OCI-LY1 (cell line): ENCODE data around the gene CILP2.

Experiments used
- CTCF ChIP-seq: fragments of 200-600 bp; sonication (generic), shearing (Covaris generic); IDR thresholded peaks from 2 replicates; pipeline ENCODE4 v1.5.1; 2017; ENCODE audit warnings: mild to moderate bottlenecking, antibody characterized with exemption, low read length, moderate library complexity, mixed read lengths
- EZH2 ChIP-seq: fragments of 200-600 bp; sonication (generic), shearing (Covaris generic); IDR thresholded peaks from 2 replicates; pipeline ENCODE4 v1.8.0; 2017; ENCODE audit warnings: borderline replicate concordance, mixed run types, mild to moderate bottlenecking, antibody characterized with exemption, low read length, moderate library complexity, mixed read lengths

GRCh38 chr19:19552798-19553197, 14.7 kb downstream of the CILP2 start:
- TF ChIP-seq CTCF (peak; percentile 40; the same call in 1 of the 2 replicates), EZH2 (no peak)
